Activated CD4-positive, alpha-beta T cell treated with anti-CD3 and anti-CD28 coated beads, Interleukin-2, amount 50 U/mL, for 4 hours (primary cell): ENCODE measurements around the gene KIZ.

Experiments used
- DNase-seq, 2 experiments: peaks; one replicate each; pipeline ENCODE4 v3.0.0-alpha.2; 2020

KIZ gene

DNA sequence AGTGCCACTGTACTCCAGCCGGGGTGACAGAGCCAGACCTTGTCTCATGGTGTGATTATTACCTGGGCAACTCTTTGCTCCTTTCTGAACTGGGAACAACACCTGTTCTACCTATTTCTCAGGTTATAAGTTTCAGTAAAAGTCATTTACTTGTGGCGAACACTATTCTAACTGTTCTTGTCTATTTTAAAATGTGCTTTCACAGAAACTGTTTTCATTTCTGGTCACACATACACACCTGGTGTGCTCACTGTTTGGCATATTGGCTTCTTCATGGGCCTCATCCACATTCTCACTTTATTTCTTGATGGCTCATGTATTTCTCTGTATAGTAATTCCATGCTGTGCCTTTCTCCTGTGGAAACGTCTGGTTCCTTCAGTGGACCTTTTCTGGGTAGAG lies 146.8 kb downstream of the KIZ start:
- no peak for DNase-seq

DNA sequence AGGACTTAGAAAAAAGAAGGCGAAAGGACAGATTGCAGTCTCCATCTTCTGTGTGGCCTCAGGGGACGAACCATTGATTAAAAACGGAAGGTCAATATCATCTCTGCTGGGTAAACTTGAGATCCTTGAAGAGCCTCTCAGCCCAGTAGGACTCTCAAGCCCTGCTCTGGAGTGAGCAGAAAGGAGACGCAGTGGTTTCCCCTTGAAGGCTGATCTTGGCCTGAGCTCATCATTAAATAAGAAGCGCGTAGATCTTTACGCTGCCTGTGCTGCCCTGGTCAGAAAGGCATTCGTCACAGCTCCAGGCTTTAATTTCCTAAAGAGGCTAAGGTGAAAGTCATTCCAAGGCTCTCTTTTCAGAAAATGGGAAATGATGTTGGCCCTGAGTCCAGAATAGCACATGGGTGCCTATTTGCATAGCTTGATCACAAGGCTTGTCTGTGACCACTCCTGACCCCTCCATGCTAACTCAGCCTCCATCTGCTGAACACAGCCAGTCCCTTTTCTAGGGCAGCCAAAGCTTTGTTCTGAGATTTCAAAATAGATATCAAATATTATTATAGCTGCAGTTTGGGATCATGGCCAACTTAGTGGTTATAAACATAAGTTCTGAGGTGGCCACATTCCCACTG lies 148.0 kb downstream of the KIZ start:
- no peak for DNase-seq

DNA sequence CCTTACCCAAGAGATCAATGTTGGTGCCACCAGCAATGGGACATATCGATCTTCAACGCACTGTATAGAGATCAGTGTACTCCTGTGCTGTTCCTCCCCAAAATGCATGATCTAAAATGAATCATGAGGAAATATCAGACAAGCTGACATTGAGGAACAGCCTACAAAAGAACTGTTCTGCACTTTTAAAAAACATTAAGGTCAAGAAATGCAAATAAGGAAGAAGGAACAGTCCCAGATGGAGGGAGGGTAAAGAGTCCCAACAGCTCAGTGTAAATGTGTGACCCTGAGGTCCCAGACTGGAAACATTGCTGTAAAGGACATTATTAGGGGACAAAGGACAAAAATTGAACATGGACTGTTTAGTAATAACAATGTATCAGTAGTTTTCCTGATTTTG lies 152.9 kb downstream of the KIZ start:
- DNase-seq: no peak

DNA sequence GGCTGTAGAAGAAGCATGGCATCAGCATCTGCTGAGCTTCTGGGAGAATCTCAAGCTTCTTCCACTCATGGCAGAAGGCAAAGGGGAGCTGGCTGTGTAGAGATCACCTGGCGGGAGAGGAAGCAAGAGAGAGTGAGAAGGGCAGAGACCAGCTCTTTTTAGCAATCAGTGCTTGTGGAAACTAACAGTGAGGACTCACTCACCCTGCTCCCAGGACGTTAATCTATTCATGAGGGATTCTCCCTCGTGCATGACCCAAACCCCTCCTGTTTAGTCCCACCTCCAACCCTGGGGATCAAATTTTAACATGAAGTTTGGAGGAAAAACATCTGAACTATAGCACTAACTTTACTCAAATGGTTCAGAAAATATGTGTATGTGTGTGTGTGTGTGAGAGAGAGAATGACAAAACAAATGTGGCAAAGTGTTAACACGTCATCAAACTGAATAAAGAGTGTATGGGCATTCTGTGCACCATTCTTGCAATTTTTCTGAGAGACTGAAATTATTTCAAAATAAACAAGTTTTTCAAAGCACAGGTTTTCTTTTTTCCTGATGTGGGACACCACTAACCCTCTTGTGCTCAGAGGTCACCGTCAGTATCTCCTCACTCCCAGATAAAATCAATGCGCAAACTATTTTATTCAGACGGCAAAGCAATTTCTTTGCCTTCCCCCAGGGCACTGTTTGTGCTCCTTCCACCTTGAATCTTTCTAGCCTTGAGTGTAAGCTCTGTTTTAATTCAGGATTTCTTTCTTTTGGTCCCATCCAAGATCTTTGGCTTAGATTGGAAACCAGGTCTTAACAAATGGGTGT lies 154.0 kb downstream of the KIZ start:
- DNase-seq: no peak

DNA sequence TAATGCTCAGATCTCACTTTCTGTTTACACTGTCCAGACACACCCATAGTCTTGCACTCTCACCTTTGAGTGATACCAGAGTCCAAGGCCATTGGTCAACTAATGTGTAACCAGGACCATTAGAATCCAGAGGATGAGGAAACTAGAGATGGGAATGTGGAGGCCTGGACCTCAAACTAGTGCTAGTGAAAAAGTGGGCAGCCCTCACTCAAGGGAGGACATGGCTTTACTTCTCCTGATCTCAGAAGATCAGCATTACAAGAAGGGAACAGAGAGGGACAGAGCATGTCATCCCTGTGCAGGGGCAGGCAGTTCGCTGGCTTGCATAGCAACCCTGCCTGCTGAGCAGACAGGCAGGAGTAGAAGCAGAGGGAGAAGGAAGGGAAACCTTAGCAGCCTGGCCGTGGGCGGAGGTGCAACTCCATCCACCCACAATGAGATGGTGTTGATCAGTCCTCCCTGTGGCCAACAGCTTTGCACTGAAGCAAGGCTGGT lies 154.7 kb downstream of the KIZ start:
- no peak for DNase-seq

DNA sequence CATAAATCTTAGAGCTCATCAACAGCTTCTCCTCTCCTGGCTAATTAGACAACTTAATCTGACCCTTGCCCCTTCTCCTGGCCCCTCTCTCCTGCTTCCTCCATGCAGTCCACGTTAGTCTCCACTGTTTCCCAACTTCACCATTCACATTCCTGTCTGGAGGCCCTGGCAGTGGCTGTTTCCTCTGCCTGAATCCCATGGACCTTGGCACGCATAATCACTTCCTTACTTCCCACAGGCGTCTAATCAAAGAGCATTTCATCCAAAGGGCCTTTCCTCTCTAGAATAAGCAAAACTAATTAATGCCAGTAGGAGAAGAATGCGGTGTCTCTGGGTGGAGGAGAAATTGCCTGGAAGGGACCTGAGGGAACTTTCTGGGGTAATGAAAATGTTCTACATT lies 160.9 kb downstream of the KIZ start:
- DNase-seq: no peak

DNA sequence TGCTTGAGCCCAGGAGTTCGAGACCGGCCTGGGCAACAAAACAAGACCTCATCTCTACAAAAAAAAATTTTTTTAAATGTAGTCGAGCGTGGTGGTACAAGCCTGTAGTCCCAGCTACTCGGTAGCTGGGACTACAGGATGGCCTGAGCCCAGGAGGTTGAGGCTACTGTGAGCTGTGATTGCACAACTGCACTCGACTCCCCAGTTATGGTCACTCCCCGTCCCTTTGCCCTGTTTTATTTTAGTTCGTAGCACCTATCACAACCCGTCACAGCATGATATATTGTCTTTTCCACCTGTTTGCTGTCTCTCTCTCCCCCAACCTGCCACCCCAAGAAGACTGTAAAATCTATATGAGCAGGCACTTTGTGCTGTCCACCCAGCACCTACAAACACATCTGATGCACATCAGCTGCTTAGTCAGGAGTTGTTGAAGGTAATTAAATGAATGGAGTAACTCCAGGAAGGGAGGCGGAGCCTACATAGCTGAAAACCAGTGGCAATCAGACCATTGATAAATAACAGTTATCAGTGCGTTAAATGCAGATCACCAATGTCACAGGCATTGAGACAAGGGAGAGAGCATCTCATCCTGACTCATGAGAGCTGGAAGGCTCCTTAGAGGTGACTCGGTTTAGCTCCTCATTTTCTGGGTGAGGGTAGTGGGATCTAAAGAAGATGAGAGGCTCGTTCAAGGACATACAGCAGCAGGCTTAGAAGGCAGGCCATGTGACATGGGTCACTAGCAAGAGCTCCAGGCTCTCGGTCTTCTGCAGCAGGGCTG lies 162.9 kb downstream of the KIZ start:
- DNase-seq: no peak

DNA sequence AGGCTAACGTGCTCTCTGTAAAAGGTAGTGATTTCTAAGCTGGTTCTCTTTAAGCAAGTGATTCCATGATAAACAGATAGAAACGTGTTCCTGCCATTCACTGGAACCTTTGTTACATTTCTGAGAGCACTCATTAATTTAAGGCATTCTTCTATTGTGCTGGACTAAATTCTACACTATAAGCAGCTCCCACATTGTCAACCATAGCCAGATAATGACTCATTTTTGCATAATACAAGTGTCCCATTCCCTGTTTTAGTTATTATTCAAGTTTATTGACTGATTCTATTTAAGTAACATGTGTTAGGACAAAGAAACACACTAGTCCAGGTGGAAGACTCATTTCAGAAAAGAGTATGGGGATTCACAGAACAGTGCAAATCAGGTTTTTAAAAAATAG lies 163.8 kb downstream of the KIZ start:
- no peak for DNase-seq

DNA sequence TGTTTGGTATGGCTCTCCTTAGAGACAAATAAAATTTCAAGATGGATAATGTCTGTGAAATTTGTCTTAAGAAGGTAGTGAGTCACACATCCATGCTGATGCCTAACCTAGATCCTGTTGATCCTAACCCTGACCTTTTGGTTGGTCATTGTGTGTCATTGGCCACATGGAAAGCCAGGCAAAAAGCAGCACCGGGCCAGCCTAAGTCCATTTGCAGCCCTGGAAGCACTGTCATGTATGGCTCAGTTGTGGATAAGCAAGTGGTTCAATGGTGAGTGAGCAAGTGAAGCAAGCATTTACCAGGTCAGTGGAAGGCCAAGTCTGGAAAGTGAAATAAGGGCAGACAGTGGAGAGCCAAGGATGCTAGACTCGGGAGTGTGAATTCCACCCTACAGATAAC lies 165.1 kb downstream of the KIZ start:
- no peak for DNase-seq

DNA sequence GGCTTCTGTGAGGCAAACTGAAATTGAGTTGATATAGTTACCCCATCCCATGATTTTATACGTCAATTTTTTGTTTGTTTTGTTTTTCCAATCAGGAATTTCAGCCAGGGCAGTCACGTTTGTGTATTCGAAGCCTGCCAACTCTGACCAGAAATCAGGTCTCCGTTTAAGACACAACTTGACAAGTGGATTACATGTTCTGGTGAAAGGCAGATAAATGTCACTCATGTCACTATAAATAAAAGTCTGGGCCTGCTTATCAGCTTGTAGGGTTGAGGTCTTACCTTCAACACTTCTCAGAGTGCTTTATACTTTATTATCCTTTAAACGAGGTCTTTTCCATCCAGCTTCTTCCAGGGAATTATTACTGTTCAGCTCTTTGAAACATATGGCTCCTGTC lies 168.9 kb downstream of the KIZ start:
- DNase-seq: no peak
